Neuron (in vitro differentiated cells): ENCODE measurements around the gene ABCD1.
"Not testable (repeated sequence)": the region's sequence is repeated elsewhere in the genome, so short reads cannot be mapped to it uniquely, and the experiment has no call there.

ENCODE experiments used
- H2AFZ ChIP-seq: one replicate; pipeline ENCODE4 v1.6.1; 2013; ENCODE audit warnings: low read depth, mild to moderate bottlenecking, inconsistent platforms, low read length, moderate library complexity
- H3K27me3 ChIP-seq: one replicate; pipeline ENCODE4 v1.6.1; 2013; ENCODE audit warnings: low read length; ENCODE audit not compliant: insufficient read depth
- H3K36me3 ChIP-seq: one replicate; pipeline ENCODE4 v1.6.1; 2013; ENCODE audit warnings: low read length; ENCODE audit not compliant: insufficient read depth
- H3K4me1 ChIP-seq: one replicate; pipeline ENCODE4 v1.6.1; 2013; ENCODE audit warnings: low read length; ENCODE audit not compliant: insufficient read depth
- H3K4me3 ChIP-seq: 2 replicates; pipeline ENCODE4 v1.5.1; 2013; ENCODE audit warnings: mild to moderate bottlenecking, low read length, moderate library complexity
- H3K9me3 ChIP-seq: one replicate; pipeline ENCODE4 v1.6.1; 2013; ENCODE audit warnings: low read length

ABCD1 gene

DNA sequence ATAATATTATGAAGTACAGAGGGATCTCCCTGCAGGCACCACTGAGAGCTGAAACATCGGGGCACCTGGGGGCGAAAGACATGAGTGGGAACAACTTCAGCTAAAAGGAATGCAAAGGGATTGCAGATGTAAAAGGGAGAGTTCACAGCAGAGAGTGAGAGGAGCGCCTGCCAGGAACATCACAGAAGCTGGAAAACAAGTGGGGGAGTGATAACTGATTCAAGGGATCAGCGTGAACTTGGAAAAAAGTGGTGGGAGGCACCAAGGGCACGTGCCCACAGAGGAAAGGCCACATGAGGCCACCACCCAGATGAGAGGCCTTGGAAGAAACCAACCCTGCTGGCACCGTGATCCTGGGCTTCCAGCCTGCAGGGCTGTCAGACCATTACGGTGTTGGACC is 24.4 kb downstream of the ABCD1 start:
- H3K4me3 ChIP-seq, H2AFZ ChIP-seq, H3K27me3 ChIP-seq, H3K36me3 ChIP-seq, H3K4me1 ChIP-seq, H3K9me3 ChIP-seq: not testable (repeated sequence)

DNA sequence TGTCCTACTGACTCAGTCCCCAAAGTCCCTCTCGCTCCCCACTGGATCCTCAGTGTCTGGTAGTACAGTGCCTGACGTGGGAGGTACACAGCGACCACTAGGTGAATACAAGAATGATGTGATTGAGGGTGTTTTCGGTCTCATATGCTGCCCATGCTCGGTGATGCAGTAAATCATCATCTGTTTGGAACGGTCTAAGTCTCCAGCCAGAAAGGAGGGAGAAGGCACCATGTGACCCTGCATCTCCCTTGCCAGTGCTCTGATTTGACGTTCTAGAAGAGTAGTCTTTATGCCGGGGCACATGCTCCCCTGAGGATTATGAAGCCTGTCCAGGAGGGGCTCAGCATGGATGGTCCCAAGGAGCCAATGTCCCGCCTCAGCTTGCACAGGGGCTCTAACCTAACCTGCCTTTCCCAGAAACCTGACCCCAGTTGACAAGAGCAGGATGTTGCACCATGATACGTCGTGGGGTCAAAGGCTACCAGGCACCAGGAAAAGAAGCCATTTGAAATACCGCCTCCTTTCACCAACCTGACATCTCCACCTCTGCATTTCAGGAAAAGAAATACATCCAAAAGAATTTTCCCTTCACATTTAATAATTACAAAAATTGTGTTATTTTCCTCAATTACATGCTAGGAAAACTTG is 25.6 kb downstream of the ABCD1 start:
- Histone ChIP-seq H3K27me3 (no peaks in the 10 kb centered on the region), H3K4me1 (no peaks in the 10 kb centered on the region), H3K36me3 (no peaks in the 10 kb centered on the region), H3K9me3 (peaks cover 2% of the 10 kb centered on the region), H2AFZ (no peak overlapping the region), H3K4me3 (no peak overlapping the region)

DNA sequence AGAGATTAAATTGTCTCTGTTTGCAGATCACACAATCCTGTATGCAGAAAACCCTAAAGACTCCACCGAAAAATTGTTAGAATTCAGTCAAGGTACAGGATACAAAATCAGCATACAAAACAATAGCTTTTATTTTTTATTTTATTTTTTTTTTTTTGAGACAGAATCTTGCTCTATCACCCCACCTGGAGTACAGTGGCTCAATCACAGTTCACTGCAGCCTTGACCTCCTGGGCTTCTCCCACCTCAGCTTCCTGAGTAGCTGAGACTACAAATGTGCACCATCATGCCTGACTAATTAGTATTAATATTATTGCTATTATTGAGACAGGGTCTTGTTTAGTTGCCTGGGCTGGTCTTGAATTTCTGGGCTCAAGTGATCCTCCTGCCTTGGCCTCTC is 30.5 kb downstream of the ABCD1 start:
- Histone ChIP-seq H3K4me3 (no peak overlapping the region), H3K9me3 (peaks cover 4% of the 10 kb centered on the region), H2AFZ (no peak overlapping the region), H3K4me1 (no peaks in the 10 kb centered on the region), H3K27me3 (no peaks in the 10 kb centered on the region), H3K36me3 (no peaks in the 10 kb centered on the region)

DNA sequence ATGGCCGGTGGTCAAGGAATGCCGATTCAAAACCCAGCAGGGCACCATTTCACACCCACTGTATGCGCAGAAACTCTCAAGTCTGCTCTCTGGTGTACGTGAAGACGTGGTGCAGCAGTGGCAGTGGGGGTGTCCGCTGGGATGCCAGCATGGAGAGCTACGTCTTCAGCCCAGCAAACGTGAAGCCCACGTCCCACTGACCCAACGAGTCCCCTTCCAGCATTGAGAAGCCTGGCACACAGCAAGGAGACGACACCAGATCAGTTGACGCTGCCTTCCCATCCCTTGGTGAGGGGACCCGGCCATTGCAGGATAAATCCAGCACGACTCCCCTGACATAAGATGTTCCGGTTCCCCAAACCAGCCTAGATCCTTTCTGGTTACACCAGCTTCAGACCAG is 37.2 kb downstream of the ABCD1 start:
- Histone ChIP-seq H3K4me1 (peaks cover 27% of the 10 kb centered on the region), H3K4me3 (no peak overlapping the region), H3K9me3 (no peaks in the 10 kb centered on the region), H3K27me3 (no peaks in the 10 kb centered on the region), H2AFZ (no peak overlapping the region), H3K36me3 (no peaks in the 10 kb centered on the region)

DNA sequence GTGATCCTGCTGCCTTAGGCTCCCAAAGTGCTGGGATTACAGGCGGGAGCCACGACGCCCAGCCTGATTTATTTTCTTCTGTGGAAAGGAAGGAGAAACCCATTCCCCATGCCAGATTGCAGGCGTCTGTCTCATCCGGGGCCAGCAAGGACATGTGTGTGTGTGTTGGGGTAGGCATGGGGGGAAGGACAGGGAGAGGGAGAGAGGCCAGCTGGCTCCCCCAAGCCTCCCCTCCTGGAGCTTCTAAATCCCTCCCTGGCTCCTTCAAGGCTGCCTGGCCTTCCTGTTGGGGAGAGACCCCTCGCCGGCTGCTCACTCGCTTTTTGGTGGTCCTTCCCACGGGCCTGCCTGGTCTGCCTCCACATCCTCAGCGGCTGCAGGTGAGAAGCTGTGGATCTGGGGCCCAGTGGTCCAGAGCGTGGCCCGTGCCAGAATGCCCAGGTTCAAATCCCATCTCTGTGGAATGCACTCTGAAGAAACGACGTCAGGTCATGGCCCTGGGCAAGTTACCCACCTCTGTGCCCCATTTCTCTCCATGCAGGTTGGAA is 38.0 kb downstream of the ABCD1 start:
- Histone ChIP-seq H3K27me3 (no peaks in the 10 kb centered on the region), H3K9me3 (no peaks in the 10 kb centered on the region), H2AFZ (no peak overlapping the region), H3K36me3 (no peaks in the 10 kb centered on the region), H3K4me3 (no peak overlapping the region), H3K4me1 (peaks cover 30% of the 10 kb centered on the region)

DNA sequence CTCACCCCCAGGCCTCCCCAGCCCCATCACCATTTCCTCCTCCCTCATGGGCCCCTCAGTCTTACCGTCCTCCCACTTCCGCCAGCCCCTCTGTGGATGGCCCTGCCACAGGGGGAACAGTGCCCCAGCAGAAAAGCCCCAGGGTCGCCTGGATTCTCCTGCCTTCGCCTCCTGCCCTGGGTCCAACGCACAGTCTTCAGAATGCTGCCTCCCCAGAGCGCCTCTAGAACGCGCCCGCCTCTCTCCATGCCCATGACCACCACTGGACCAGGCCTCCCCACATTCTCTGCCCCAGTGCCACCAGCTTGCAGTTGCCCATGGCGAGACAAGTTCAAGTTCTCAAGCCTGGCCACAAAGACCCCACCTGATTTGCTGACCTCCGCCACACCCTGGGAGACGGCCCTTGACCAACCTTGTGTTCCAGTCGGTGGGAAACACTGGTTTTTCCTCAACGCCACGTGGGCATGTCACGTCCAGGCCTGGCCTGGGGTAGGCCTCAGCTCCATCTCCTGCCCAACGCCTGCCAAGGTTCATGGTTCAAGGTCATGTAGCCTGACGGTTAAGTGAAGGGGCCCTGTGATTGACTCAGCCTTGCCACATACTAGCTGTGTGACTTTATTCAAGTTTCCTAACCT is 38.8 kb downstream of the ABCD1 start:
- no peaks in the 10 kb centered on the region for H3K36me3 ChIP-seq
- H3K27me3 ChIP-seq: no peaks in the 10 kb centered on the region
- peaks cover 30% of the 10 kb centered on the region for H3K4me1 ChIP-seq
- H2AFZ ChIP-seq: no peak overlapping the region
- H3K4me3 ChIP-seq: no peak overlapping the region
- H3K9me3 ChIP-seq: no peaks in the 10 kb centered on the region

DNA sequence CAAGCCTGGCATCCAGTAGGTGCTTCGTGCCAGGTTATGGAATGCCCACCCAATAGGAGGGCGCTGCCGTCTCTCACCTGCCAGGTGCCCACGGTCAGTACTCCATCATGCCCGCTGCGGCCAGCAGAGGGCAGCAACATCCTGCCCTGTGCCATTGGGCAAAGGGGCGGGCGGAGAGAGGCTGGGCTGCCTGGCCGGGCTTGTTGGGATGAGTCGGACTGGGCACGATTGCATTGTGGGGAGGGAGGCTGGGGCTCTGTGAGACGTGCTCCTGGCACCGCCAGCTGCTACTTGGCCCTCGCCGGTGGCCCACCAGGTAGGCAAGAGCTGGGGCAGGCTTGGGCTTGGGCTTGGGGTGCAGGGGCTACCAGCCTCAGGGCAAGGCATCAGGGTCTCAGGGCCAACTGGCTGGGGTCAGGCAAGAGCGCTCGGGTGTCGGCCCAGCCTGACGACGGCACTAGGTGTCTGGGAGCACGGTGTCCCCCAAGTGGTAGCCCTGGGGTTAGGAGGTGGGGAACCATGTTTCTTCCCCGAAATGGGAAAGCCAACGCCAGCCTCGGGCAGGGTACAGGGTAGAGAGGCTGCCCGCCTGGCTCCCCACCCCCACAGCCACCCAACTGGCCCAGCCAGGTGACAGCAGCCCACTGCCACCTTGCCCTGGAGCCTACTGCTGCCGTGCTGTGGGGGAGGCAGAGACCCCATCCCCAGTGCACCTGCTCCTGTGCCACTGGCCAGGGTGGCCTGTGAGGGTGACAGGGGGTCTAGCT is 39.5 kb downstream of the ABCD1 start, which contains the start of gene PLXNB3:
PLXNB3 (plus strand) TSS at position 261 of the 767 bp plus-strand sequence. CDS start 1,287 bp downstream, outside the sequence.
- Histone ChIP-seq H3K4me3 (no peak within 1 kb of the TSS), H3K4me1 (peaks cover 30% of the 10 kb centered on the region), H3K36me3 (no peaks in the 10 kb centered on the region), H3K9me3 (no peaks in the 10 kb centered on the region), H2AFZ (no peak within 1 kb of the TSS), H3K27me3 (no peaks in the 10 kb centered on the region)

DNA sequence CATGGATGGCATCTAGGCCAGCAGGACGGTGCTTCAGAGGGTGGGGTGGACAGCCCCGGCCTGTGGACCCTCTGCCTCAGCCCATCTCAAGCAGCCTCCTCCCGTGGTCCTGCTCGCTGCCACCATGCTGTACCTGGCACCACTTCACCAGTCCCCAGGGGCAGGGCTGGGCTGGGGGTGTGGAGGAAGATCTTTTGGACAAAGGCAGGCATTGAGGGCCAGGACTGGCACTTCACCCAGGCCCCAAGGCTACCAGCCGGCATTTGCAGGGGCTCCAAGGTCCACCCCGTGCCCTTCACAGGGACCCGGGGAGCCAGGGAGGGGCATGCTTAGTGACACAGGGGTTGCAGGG is 40.1 kb downstream of the ABCD1 start:
- Histone ChIP-seq H3K4me3 (no peak overlapping the region), H3K9me3 (no peaks in the 10 kb centered on the region), H2AFZ (no peak overlapping the region), H3K27me3 (no peaks in the 10 kb centered on the region), H3K36me3 (no peaks in the 10 kb centered on the region), H3K4me1 (peaks cover 30% of the 10 kb centered on the region)

DNA sequence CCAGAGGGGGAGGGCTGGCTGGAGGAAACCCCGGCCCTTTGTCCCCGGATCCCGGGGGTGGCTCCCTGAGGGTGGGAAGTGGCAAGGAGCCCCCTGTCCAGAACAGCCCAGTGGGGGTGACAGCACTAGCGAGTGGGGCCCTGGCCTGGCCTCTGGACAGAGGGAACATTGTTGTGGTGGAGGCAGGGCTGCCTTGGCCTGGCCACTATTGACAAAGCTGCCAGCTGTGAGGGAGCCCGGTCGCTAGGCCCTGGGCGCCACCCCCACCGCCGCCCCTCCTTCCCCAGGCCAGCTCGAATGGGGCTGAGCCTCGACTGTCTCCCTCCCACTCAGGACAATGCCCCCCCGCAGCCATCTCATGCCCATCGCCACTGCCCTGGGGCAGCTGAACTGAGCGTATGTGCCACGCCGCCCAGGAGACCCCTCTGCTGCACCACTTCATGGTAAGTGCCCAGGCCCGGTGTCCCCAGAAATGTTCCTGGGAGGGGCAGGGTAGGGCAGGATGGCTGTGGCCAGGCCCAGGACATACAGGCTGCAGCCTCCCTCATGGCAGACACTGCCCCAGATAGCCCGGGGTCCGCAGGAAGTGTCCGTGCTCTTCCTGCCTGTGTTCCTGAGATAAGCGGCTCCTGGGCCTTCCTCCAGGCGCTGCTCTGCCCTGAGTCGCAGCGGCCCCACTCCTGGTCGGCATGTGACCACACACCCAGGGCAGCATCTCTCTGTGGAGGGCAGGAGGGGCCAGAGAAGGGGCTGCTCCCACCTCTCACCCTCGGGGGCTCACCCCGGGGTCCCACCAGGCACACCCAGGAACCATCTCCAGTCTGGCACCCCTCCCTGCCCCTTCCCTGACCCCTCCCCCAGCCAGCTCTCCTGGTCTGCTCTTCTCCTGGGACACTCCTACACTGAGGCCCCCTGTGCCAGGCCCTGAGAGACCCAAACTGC is 40.8 kb downstream of the ABCD1 start:
- Histone ChIP-seq H3K4me3 (peak overlapping the region; percentile 41), H3K27me3 (no peaks in the 10 kb centered on the region), H3K36me3 (no peaks in the 10 kb centered on the region), H3K9me3 (no peaks in the 10 kb centered on the region), H3K4me1 (peaks cover 30% of the 10 kb centered on the region), H2AFZ (peak overlapping the region; percentile 33)

DNA sequence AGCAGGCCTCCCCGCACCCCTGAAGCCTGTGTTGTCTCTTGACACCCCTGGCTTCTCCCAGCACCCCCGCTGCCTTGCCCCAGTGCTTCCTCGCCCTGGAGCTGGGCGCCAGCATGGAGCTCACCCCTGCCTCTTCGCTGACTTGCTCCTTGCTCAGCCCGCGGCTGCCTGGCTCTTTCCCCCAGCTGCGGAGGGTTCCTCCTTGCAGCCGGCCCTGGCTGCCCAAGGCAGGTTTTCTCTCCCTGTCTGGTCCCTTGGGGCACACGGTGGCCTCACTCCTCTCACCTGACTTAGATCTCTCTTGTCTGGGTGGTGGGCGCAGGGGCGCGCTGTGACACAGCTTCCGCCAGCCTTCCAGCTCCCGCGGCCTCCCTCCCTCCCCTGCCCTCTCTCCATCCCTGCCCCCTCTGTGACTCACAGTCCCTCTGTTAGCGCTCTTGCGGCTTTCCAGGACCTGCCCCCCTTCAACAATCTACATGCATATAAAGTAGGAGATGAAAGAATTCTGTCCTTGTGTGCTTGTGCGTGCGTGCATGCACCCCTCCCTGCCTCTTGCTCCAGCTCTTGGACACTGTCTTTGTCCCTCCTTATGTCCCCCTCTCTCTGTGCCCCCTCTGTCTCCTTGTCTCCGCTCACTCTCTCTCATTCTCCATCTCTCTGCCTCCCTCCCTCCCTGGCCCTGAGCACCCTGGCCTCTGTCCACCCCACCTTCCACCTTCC is 41.6 kb downstream of the ABCD1 start:
- peak overlapping the region; percentile 41 for H3K4me3 ChIP-seq
- H3K4me1 ChIP-seq: peaks cover 30% of the 10 kb centered on the region
- no peaks in the 10 kb centered on the region for H3K9me3 ChIP-seq
- peaks cover 7% of the 10 kb centered on the region for H3K27me3 ChIP-seq
- peak overlapping the region; percentile 33 for H2AFZ ChIP-seq
- H3K36me3 ChIP-seq: no peaks in the 10 kb centered on the region

DNA sequence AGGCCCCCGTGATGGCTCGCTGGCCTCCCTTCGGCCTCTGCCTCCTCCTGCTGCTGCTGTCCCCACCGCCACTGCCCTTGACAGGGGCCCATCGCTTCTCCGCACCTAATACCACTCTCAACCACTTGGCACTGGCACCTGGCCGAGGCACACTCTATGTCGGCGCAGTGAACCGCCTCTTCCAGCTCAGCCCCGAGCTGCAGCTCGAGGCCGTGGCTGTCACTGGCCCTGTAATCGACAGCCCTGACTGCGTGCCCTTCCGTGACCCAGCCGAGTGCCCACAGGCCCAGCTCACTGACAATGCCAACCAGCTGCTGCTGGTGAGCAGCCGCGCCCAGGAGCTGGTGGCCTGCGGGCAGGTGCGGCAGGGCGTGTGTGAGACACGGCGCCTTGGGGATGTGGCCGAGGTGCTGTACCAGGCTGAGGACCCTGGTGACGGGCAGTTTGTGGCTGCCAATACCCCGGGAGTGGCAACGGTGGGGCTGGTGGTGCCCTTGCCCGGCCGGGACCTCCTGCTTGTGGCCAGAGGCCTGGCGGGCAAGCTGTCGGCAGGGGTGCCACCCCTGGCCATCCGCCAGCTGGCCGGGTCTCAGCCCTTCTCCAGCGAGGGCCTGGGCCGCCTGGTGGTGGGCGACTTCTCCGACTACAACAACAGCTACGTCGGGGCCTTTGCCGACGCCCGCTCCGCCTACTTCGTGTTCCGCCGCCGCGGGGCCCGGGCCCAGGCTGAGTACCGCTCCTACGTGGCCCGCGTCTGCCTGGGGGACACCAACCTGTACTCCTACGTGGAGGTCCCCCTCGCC is 42.4 kb downstream of the ABCD1 start:
- Histone ChIP-seq H3K4me1 (peaks cover 30% of the 10 kb centered on the region), H3K27me3 (peaks cover 7% of the 10 kb centered on the region), H3K4me3 (no peak overlapping the region), H3K9me3 (no peaks in the 10 kb centered on the region), H3K36me3 (no peaks in the 10 kb centered on the region), H2AFZ (no peak overlapping the region)
